MM.1S (cell line): ENCODE measurements around the gene PCYT2.

ENCODE experiments used
- DNase-seq: peaks from one replicate; pipeline ENCODE4 v3.0.0-alpha.2; 2015
- H2AFZ ChIP-seq: fragments of 300-600 bp; sonication (generic); 2 replicates; pipeline ENCODE4 v1.6.0; 2016; ENCODE audit warnings: antibody characterized with exemption, low read length
- H3F3A ChIP-seq: fragments of 300-600 bp; sonication (generic); 2 replicates; pipeline ENCODE4 v1.6.1; 2016; ENCODE audit warnings: mild to moderate bottlenecking, antibody characterized with exemption, low read length, moderate library complexity, mixed read lengths; ENCODE audit not compliant: insufficient read depth
- H3K27ac ChIP-seq: fragments of 300-600 bp; sonication (generic); 2 replicates; pipeline ENCODE4 v1.5.1; 2016; ENCODE audit warnings: mild to moderate bottlenecking, low read length
- H3K27me3 ChIP-seq: fragments of 300-600 bp; sonication (generic); replicated peaks from 2 replicates; pipeline ENCODE4 v1.6.0; 2016; ENCODE audit warnings: low read length; ENCODE audit not compliant: insufficient read depth
- H3K36me3 ChIP-seq: fragments of 300-600 bp; sonication (generic); replicated peaks from 2 replicates; pipeline ENCODE4 v1.6.1; 2016; ENCODE audit warnings: mild to moderate bottlenecking, low read length, mixed read lengths; ENCODE audit not compliant: insufficient read depth
- H3K4me1 ChIP-seq: fragments of 300-600 bp; sonication (generic); 2 replicates; pipeline ENCODE4 v1.6.1; 2016; ENCODE audit warnings: low read length, mixed read lengths
- H3K4me2 ChIP-seq: fragments of 300-600 bp; sonication (generic); 2 replicates; pipeline ENCODE4 v1.6.0; 2016; ENCODE audit warnings: low read depth, low read length
- H3K4me3 ChIP-seq: fragments of 300-600 bp; sonication (generic); 2 replicates; pipeline ENCODE4 v1.5.1; 2016; ENCODE audit warnings: low read length, mixed read lengths
- H3K79me2 ChIP-seq: fragments of 300-600 bp; sonication (generic); 2 replicates; pipeline ENCODE4 v1.6.1; 2016; ENCODE audit warnings: mixed run types, low read length, mixed read lengths
- H3K9ac ChIP-seq: fragments of 300-600 bp; sonication (generic); 2 replicates; pipeline ENCODE4 v1.6.1; 2016; ENCODE audit warnings: low read length, mixed read lengths
- H3K9me2 ChIP-seq: fragments of 300-600 bp; sonication (generic); replicated peaks from 2 replicates; pipeline ENCODE4 v1.6.1; 2016; ENCODE audit warnings: mild to moderate bottlenecking, low read length, mixed read lengths; ENCODE audit not compliant: insufficient read depth
- H3K9me3 ChIP-seq: fragments of 300-600 bp; sonication (generic); replicated peaks from 2 replicates; pipeline ENCODE4 v1.6.1; 2016; ENCODE audit warnings: mild to moderate bottlenecking, low read length, mixed read lengths; ENCODE audit not compliant: insufficient read depth
- H4K20me1 ChIP-seq: fragments of 300-600 bp; sonication (generic); 2 replicates; pipeline ENCODE4 v1.6.1; 2016; ENCODE audit warnings: mild to moderate bottlenecking, low read length, moderate library complexity, mixed read lengths; ENCODE audit not compliant: insufficient read depth
- EZH2 ChIP-seq: fragments of 300-600 bp; sonication (generic); optimal IDR thresholded peaks from 2 replicates; pipeline ENCODE3; 2017; ENCODE audit warnings: low read depth, mild to moderate bottlenecking, antibody characterized with exemption, low read length, mixed read lengths
- EZH2phosphoT487 ChIP-seq: fragments of 300-600 bp; sonication (generic); IDR thresholded peaks from 2 replicates; pipeline ENCODE4 v1.6.1; 2018; ENCODE audit warnings: antibody characterized with exemption, low read length
- TF ChIP-seq, protein P1 (sequence below): fragments of 300-600 bp; sonication (generic); IDR thresholded peaks from 2 replicates; pipeline ENCODE4 v1.5.1; 2016; ENCODE audit warnings: antibody characterized with exemption, low read length, mixed read lengths

The PCYT2 gene

DNA sequence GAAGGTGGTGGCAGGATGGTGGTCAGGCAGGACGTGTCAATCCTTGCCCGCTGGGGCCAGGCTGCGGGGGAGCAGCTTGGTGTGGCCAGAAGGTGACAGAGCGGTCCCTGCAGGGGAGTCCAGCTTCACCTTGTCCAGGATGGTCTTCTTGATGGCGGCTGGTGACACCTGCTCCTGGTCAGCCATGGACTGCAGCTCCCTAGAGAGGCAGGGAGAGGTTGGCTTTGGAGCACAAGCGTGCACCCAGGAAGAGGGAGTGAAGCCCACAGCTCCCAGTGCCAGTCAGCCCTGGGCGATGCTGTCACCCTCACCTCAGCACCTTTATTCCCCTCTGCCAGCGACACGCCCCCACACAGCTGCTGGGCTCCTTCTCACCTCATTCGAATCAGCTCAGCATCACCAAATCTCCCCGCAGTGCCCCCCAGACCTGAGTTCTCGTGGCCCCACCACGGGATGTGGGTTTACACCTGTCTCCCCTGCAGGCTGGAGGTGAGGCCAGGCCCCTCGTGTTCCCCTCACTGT, 22.0 kb upstream of the PCYT2 start:
- Histone ChIP-seq H3K9me2 (no peaks in the 10 kb centered on the region), H3K27me3 (peaks cover 1% of the 10 kb centered on the region; the same call in 1 of the 2 replicates), H3K36me3 (no peaks in the 10 kb centered on the region), H3K9me3 (no peaks in the 10 kb centered on the region), H3K4me1 (peaks cover 4% of the 10 kb centered on the region; the same call in 1 of the 2 replicates), H3K4me2 (no peak overlapping the region), H4K20me1 (no peaks in the 10 kb centered on the region), H3F3A (no peaks in the 10 kb centered on the region), H3K79me2 (peaks cover 15% of the 10 kb centered on the region), H3K4me3 (no peak overlapping the region), H3K9ac (no peak overlapping the region), H3K27ac (no peak overlapping the region), H2AFZ (no peak overlapping the region)
- DNase-seq: no peak
- TF ChIP-seq EZH2phosphoT487 (no peak), EZH2 (no peak)
- TF ChIP-seq, protein P1, sequence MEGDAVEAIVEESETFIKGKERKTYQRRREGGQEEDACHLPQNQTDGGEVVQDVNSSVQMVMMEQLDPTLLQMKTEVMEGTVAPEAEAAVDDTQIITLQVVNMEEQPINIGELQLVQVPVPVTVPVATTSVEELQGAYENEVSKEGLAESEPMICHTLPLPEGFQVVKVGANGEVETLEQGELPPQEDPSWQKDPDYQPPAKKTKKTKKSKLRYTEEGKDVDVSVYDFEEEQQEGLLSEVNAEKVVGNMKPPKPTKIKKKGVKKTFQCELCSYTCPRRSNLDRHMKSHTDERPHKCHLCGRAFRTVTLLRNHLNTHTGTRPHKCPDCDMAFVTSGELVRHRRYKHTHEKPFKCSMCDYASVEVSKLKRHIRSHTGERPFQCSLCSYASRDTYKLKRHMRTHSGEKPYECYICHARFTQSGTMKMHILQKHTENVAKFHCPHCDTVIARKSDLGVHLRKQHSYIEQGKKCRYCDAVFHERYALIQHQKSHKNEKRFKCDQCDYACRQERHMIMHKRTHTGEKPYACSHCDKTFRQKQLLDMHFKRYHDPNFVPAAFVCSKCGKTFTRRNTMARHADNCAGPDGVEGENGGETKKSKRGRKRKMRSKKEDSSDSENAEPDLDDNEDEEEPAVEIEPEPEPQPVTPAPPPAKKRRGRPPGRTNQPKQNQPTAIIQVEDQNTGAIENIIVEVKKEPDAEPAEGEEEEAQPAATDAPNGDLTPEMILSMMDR: no peak

DNA sequence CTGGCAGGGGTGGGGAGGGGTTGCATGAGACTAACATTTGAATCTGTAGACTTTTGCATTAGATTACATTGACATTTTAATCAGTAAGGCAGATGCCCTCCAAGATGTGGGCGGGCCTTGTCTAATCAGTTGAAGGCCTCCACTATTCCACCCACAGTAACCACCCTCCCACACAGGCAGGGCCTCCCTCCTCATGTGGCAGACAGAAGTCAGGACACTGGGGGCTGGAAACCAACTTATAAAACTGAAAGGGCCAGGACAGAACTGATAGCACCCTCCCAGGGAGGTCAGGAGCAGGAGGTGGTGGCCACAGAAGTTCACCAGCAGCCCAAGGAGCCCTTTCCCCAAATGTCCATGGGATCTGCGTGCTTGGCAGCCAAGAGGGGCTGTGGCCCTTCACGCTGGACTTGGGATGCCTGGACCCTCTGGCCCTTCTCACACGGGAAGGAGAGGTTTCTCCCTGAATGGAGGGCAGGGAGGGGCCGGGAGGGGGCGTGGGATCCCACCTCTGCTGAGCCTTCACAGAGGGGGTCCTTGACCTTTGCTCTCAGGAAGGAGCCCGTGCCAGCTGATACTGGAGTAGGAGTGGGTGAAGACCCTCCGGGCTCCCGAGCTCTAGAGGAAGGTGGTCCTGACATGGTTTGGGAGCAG, 21.3 kb upstream of the PCYT2 start:
- Histone ChIP-seq H3K9me2 (no peaks in the 10 kb centered on the region), H2AFZ (no peak overlapping the region), H3K4me1 (peaks cover 4% of the 10 kb centered on the region; the same call in 1 of the 2 replicates), H3K36me3 (no peaks in the 10 kb centered on the region), H4K20me1 (no peaks in the 10 kb centered on the region), H3K4me3 (no peak overlapping the region), H3F3A (no peaks in the 10 kb centered on the region), H3K9ac (no peak overlapping the region), H3K27me3 (no peaks in the 10 kb centered on the region), H3K27ac (no peak overlapping the region), H3K4me2 (no peak overlapping the region), H3K79me2 (peaks cover 17% of the 10 kb centered on the region), H3K9me3 (no peaks in the 10 kb centered on the region)
- DNase-seq: no peak
- no peak for TF ChIP-seq EZH2
- TF ChIP-seq EZH2phosphoT487: no peak
- TF ChIP-seq, protein P1: no peak

DNA sequence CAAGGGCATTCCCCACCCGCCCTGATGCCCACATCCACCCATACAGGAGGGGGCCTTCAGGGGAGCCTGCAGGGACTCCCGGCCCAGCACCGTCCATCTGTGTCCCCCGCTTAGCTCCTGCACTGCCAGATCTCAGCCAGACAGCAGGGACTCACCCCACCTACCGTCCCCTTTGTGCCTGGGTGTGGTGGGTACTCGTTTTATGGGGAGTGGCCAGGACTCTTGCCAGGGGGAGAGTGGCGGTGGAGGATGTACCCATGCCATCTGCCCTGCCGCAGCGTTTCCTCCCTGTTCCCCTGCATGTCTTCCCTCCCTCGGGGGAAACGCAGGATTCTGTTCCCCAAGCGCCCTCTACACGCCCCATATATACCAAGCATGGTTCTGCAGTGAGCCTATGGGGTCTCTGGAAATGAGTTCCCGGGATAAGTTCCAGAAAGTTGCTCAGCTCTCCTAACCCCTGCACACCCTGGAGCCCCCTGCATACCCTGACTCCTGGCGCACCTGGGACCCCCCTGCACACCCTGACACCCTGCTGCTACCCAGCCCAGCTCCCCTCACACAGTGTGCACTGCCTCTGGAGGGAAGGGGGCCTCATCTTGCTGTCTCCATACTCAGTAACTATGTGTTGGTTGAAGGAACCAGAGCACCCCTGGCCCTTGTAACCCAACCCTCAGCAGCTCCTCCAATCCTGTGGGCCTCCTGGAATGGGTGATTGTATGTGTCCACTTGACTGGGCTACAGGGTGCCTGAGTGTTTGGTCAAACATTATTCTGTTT, 20.5 kb upstream of the PCYT2 start:
- no peak overlapping the region for H3K27ac ChIP-seq
- no peaks in the 10 kb centered on the region for H3F3A ChIP-seq
- no peaks in the 10 kb centered on the region for H3K9me2 ChIP-seq
- no peak overlapping the region for H3K9ac ChIP-seq
- no peak overlapping the region for H3K4me3 ChIP-seq
- H3K4me1 ChIP-seq: peaks cover 4% of the 10 kb centered on the region; the same call in 1 of the 2 replicates
- DNase-seq: no peak
- H3K36me3 ChIP-seq: no peaks in the 10 kb centered on the region
- no peaks in the 10 kb centered on the region for H4K20me1 ChIP-seq
- H2AFZ ChIP-seq: no peak overlapping the region
- no peak for TF ChIP-seq EZH2phosphoT487
- TF ChIP-seq EZH2: no peak
- TF ChIP-seq, protein P1: no peak
- H3K79me2 ChIP-seq: peaks cover 20% of the 10 kb centered on the region
- H3K27me3 ChIP-seq: no peaks in the 10 kb centered on the region
- no peaks in the 10 kb centered on the region for H3K9me3 ChIP-seq
- no peak overlapping the region for H3K4me2 ChIP-seq
